HepG2 (cell line): ENCODE measurements around the gene TRPV2. TPM values are rescaled to one million over a fixed set of nuclear protein-coding genes. Genes with fewer than 3 reads are reported as not detected.

Experiments
- AHDC1 ChIP-seq: sonication (generic); formaldehyde crosslinking; IDR thresholded peaks from 2 replicates; pipeline ENCODE4 v1.5.1; 2020; ENCODE audit warnings: mild to moderate bottlenecking, missing genetic modification reagents, borderline replicate concordance
- AKNA ChIP-seq: sonication (generic); formaldehyde crosslinking; IDR thresholded peaks from 2 replicates; pipeline ENCODE4 v1.4.0; 2020; ENCODE audit warnings: missing genetic modification reagents, borderline replicate concordance
- CHD4 ChIP-seq: fragments of 200-600 bp; sonication (generic); IDR thresholded peaks from 2 replicates; pipeline ENCODE4 v1.7.0; 2017; ENCODE audit warnings: mild to moderate bottlenecking, low read length, borderline replicate concordance
- JUNB ChIP-seq: sonication (generic); formaldehyde crosslinking; IDR thresholded peaks from 2 replicates; pipeline ENCODE4 v1.8.0; 2022; ENCODE audit warnings: missing genetic modification reagents, mild to moderate bottlenecking, borderline replicate concordance
- KAT7 ChIP-seq: IDR thresholded peaks from 2 replicates; pipeline ENCODE4 v1.6.1; 2018; ENCODE audit warnings: borderline replicate concordance, missing compliant biosample characterization
- KDM5A ChIP-seq: fragments of 200-600 bp; sonication (generic); IDR thresholded peaks from 2 replicates; pipeline ENCODE4 v1.7.0; 2018; ENCODE audit warnings: antibody characterized with exemption, mild to moderate bottlenecking, low read length, borderline replicate concordance
- MAF1 ChIP-seq: sonication (generic); formaldehyde crosslinking; IDR thresholded peaks from 2 replicates; pipeline ENCODE4 v1.5.0; 2020; ENCODE audit warnings: missing genetic modification reagents, borderline replicate concordance
- MAFK ChIP-seq, 2 experiments: IDR thresholded peaks in 1 of 2; conservative IDR thresholded peaks in 1 of 2; 2 replicates each; pipeline ENCODE4 v1.6.1; 2011; ENCODE audit warnings: improper control_type of control experiment in 2 of 2, low read length in 2 of 2
- NCOA5 ChIP-seq: sonication (generic); formaldehyde crosslinking; IDR thresholded peaks from 2 replicates; pipeline ENCODE4 v1.4.0; 2020; ENCODE audit warnings: missing genetic modification reagents
- PHF20 ChIP-seq: sonication (generic); formaldehyde crosslinking; IDR thresholded peaks from 2 replicates; pipeline ENCODE4 v1.5.0; 2020; ENCODE audit warnings: mild to moderate bottlenecking, missing genetic modification reagents
- RFX3 ChIP-seq: IDR thresholded peaks from 2 replicates; pipeline ENCODE4 v1.6.1; 2016; ENCODE audit warnings: missing biosample characterization, missing genetic modification reagents
- ZNF3 ChIP-seq: IDR thresholded peaks from 2 replicates; pipeline ENCODE4 v1.7.0; 2017; ENCODE audit warnings: inconsistent platforms
- ZNF34 ChIP-seq: sonication (generic); formaldehyde crosslinking; IDR thresholded peaks from 2 replicates; pipeline ENCODE4 v1.4.0; 2020; ENCODE audit warnings: mild to moderate bottlenecking, missing genetic modification reagents, borderline replicate concordance
- ZNF350 ChIP-seq: sonication (generic); formaldehyde crosslinking; IDR thresholded peaks from 2 replicates; pipeline ENCODE4 v1.4.0; 2020; ENCODE audit warnings: mild to moderate bottlenecking, low read depth, missing genetic modification reagents, borderline replicate concordance
- ZNF432 ChIP-seq: sonication (generic); formaldehyde crosslinking; IDR thresholded peaks from 2 replicates; pipeline ENCODE4 v1.5.0; 2020; ENCODE audit warnings: missing genetic modification reagents, mild to moderate bottlenecking, borderline replicate concordance
- ZNF740 ChIP-seq: sonication (generic); formaldehyde crosslinking; IDR thresholded peaks from 2 replicates; pipeline ENCODE4 v1.4.0; 2020; ENCODE audit warnings: missing genetic modification reagents
- ZNF747 ChIP-seq: sonication (generic); formaldehyde crosslinking; IDR thresholded peaks from 2 replicates; pipeline ENCODE4 v1.8.1; 2023; ENCODE audit warnings: missing genetic modification reagents, mild to moderate bottlenecking, borderline replicate concordance
- ZNF768 ChIP-seq: sonication (generic); formaldehyde crosslinking; IDR thresholded peaks from 2 replicates; pipeline ENCODE4 v1.4.0; 2020; ENCODE audit warnings: missing genetic modification reagents
- ZSCAN9 ChIP-seq: IDR thresholded peaks from 2 replicates; pipeline ENCODE4 v1.6.1; 2016; ENCODE audit warnings: borderline replicate concordance
- polyA plus RNA-seq, 8 experiments: library from polyadenylated mRNA; depleted of rRNA in 3 of 8; stranded (reverse) in 7 of 8; unstranded in 1 of 8; fragments of >200 nt; fragmentation: Illumina TruSeq in 4 of 8; extraction: Trizol in 4 of 8; gene quantifications; 2 replicates each; pipeline versions ENCODE4 v1.2.1 to v1.2.3, GENCODE V29; 2011 to 2016; ENCODE audit warnings: low read depth in 4 of 8, missing spikeins in 1 of 8, mixed read lengths in 1 of 8; ENCODE audit not compliant: insufficient read depth in 1 of 8
- total RNA-seq, 5 experiments: library from RNA; depleted of rRNA; stranded (reverse); fragments of >200 nt; fragmentation: Illumina TruSeq; extraction: Trizol; gene quantifications; 2 replicates each; pipeline ENCODE4 v1.2.3, GENCODE V29; 2016; ENCODE audit warnings: low read depth in 1 of 5

The TRPV2 gene
- total and polyA plus RNA-seq, 2 of the 13 experiments (the other 11 are each of a cell fraction or from before 2014, with no cell fraction given), result 13.6 to 21.3 TPM

- TF ChIP-seq AHDC1 (CRISPR knock-in tag) (no peak), ZNF432 (no peak), ZNF747 (CRISPR knock-in tag) (no peak), ZNF740 (CRISPR knock-in tag) (no peak; the same call in 1 of the 2 replicates), JUNB (CRISPR knock-in tag) (no peak), MAFK (conservative IDR thresholded peaks at IDR 0.05 in 1 of 2, IDR thresholded peaks at IDR 0.05 in 1 of 2; ENCODE audit: low read length in 2 of 2) (peak; percentile 54 to 63), MAF1 (CRISPR knock-in tag) (no peak), CHD4 (no peak), RFX3 (CRISPR knock-in tag) (no peak), KAT7 (CRISPR knock-in tag) (no peak), NCOA5 (CRISPR knock-in tag) (no peak), PHF20 (CRISPR knock-in tag) (0 out of 2 replicates have a peak, but pooled peaks have one; percentile 31), AKNA (CRISPR knock-in tag) (no peak), ZSCAN9 (CRISPR knock-in tag) (no peak), ZNF34 (no peak), KDM5A (no peak), ZNF3 (CRISPR knock-in tag) (no peak), ZNF350 (no peak), ZNF768 (peak; percentile 40; the same call in 1 of the 2 replicates)
Measured at GRCh38 chr17:16428098-16428882, 12.9 kb downstream of the TRPV2 start (continued).
